ENCODE results near the gene PMEPA1.

PMEPA1 gene

GRCh38 chr20:57695940-57696339 lies 13.9 kb downstream of the PMEPA1 start:
- H3K27ac Mint-ChIP-seq: peak overlapping the region in 1 of 3 experiments; percentile 67
- no peak overlapping the region for H3K4me3 Mint-ChIP-seq
- H3K27me3 Mint-ChIP-seq (ENCODE audit: low read depth): peaks cover 4% of the 10 kb centered on the region
- H3K36me3 Mint-ChIP-seq (ENCODE audit: low read depth): no peaks in the 10 kb centered on the region
- H3K4me1 Mint-ChIP-seq: peaks cover 73% of the 10 kb centered on the region
- TF ChIP-seq CTCF (IDR thresholded peaks at IDR 0.05; ENCODE audit: unreplicated experiment in 3 of 3): no peak
- H3K9me3 Mint-ChIP-seq: no peaks in the 10 kb centered on the region

DNA sequence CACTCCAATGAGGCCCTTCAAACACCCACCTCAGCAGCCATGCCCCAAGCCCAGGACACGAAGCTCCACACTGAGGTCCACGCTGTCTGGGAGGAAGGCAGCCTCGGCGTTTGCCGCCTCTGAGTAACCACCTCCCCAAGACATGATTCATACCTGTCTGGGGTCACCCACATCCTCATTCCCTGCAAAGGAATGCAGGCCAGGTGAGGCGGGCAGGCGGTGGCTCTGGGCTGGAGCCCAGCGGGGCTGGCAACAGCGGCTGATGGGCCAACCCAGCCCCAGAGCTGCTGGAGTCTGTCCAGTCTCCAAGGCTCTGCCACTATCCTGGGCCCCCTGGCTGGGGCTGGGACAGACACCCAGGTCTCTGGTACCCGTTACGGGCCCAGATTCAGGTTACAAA lies 14.8 kb downstream of the PMEPA1 start:
- H3K4me1 Mint-ChIP-seq: peaks cover 81% of the 10 kb centered on the region
- H3K27ac Mint-ChIP-seq: peak overlapping the region in 2 of 3 experiments; percentile 48 to 59

DNA sequence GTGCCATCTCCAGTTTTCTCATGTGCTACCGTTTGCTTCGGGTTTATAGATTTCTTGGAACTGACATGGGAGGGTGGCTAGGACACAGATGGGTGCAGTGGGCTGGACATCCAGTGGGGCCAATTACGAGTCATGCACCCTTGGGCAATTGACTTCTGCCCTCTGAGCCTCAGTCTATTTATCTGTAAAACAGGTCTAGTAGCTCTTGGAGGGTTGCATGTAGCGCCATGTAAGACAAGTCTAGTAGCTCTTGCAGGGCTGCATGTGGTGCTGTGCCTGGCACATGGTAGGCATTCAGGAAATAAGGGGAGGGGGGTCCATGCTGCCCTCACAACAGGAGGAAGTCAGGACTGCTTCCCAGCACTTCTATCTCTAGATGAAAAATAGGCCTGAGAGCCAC lies 15.3 kb downstream of the PMEPA1 start:
- H3K27me3 Mint-ChIP-seq (ENCODE audit: low read depth): peaks cover 4% of the 10 kb centered on the region
- no peak overlapping the region for H3K4me3 Mint-ChIP-seq
- no peaks in the 10 kb centered on the region for H3K36me3 Mint-ChIP-seq (ENCODE audit: low read depth)
- no peak for TF ChIP-seq CTCF (IDR thresholded peaks at IDR 0.05; ENCODE audit: unreplicated experiment in 3 of 3)
- H3K4me1 Mint-ChIP-seq: peaks cover 86% of the 10 kb centered on the region
- peak overlapping the region in 2 of 3 experiments; percentile 59 to 69 for H3K27ac Mint-ChIP-seq
- no peaks in the 10 kb centered on the region for H3K9me3 Mint-ChIP-seq

More for the DNA sequence above, 14.8 kb downstream of the PMEPA1 start:
- Mint-ChIP-seq H3K27me3 (ENCODE audit: low read depth) (peaks cover 4% of the 10 kb centered on the region), H3K9me3 (no peaks in the 10 kb centered on the region), H3K36me3 (ENCODE audit: low read depth) (no peaks in the 10 kb centered on the region), H3K4me3 (no peak overlapping the region)
- no peak for TF ChIP-seq CTCF (IDR thresholded peaks at IDR 0.05; ENCODE audit: unreplicated experiment in 3 of 3)

DNA sequence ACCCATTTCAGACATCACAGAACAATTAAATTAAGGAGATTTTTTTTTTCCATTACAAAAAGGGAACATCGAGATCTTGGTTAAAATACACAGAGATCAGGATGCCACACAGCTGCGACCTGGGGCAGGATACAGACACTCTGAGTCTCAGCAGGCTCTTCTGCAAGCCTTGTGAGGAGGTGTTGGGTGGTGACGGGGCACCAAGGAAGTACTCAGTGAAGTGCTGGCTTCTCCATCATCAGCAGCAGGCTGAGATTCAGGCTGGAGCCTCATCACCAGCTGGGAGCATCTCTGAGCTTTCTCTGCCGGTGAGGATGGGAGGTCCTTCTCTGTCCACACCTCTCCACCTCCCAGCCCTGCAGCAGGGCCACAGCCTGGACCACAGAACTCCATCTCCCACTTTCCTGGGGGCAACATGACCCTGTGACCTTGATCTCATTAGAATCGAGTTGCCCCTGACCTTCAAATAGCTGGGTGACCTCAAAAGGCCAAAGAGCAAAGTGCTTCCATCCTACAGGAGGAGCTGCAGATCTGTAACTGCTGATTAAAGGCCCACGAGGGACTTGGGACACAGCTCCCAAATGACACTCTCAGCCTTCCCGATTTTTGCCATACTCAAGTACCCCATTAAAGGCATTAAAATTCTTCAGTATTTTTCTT lies 16.0 kb downstream of the PMEPA1 start:
- no peak for TF ChIP-seq CTCF (IDR thresholded peaks at IDR 0.05; ENCODE audit: unreplicated experiment in 3 of 3)
- H3K36me3 Mint-ChIP-seq (ENCODE audit: low read depth): no peaks in the 10 kb centered on the region
- peaks cover 4% of the 10 kb centered on the region for H3K27me3 Mint-ChIP-seq (ENCODE audit: low read depth)
- no peaks in the 10 kb centered on the region for H3K9me3 Mint-ChIP-seq
- H3K27ac Mint-ChIP-seq: peak overlapping the region in 2 of 3 experiments; percentile 59 to 69
- peaks cover 87% of the 10 kb centered on the region for H3K4me1 Mint-ChIP-seq
- no peak overlapping the region for H3K4me3 Mint-ChIP-seq

GRCh38 chr20:57693002-57693582 lies 16.7 kb downstream of the PMEPA1 start:
- H3K9me3 Mint-ChIP-seq: no peaks in the 10 kb centered on the region
- H3K36me3 Mint-ChIP-seq (ENCODE audit: low read depth): no peaks in the 10 kb centered on the region
- H3K27ac Mint-ChIP-seq: peak overlapping the region in 2 of 3 experiments; percentile 59 to 69
- H3K27me3 Mint-ChIP-seq (ENCODE audit: low read depth): peaks cover 7% of the 10 kb centered on the region
- TF ChIP-seq CTCF (IDR thresholded peaks at IDR 0.05; ENCODE audit: unreplicated experiment in 3 of 3): no peak
- no peak overlapping the region for H3K4me3 Mint-ChIP-seq
- H3K4me1 Mint-ChIP-seq: peaks cover 87% of the 10 kb centered on the region

DNA sequence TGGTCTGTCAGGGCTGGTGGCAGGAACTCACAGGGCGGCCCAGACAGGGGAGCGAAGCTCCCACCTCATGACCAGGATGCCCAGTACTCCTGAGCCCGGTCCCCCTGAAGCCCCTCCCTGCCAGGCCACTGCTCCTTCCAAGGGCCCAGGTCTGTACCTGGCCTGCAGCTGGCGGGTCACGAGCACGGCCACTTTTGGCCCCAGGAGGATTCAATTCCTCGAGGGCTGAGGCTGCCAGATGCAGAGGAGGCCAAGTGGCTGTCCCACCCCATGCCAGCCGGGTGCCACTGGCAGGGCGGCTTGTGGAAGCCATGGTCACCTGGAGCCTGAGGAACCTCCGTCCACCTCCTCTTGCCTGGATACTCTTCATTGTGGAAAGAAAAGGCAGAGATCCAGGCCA lies 17.4 kb downstream of the PMEPA1 start:
- Mint-ChIP-seq H3K4me1 (peaks cover 87% of the 10 kb centered on the region), H3K27me3 (ENCODE audit: low read depth) (peaks cover 10% of the 10 kb centered on the region), H3K36me3 (ENCODE audit: low read depth) (no peaks in the 10 kb centered on the region), H3K9me3 (no peaks in the 10 kb centered on the region), H3K27ac (peak overlapping the region in 1 of 3 experiments; percentile 69), H3K4me3 (no peak overlapping the region)
- no peak for TF ChIP-seq CTCF (IDR thresholded peaks at IDR 0.05; ENCODE audit: unreplicated experiment in 3 of 3)

Measured in nephron (organoid).